HepG2 (cell line): ENCODE data around the gene TRAPPC1. TPM values are rescaled to one million over a fixed set of nuclear protein-coding genes. Genes with fewer than 3 reads are reported as not detected.

Experiments used
- ATAC-seq: fragments of 200-7000 bp; cut with Tn5 transposase; 3 replicates; pipeline ENCODE4 v1.9.1; 2020; ENCODE audit warnings: mild to moderate bottlenecking, moderate library complexity
- BruUV-seq: library from RNA; stranded (reverse); fragments of 400-500 nt; replicated peaks from 2 replicates; lab custom pipeline; 2021; lab: Mats Ljungman, UMichigan
- CTCF ChIA-PET: fragments of 300-600 bp; formaldehyde crosslinking; extraction: SDS; loops from one replicate; lab custom pipeline; 2021; ENCODE audit warnings: low total read pairs, inconsistent platforms, low intra/inter-chr PET ratio; lab: Yijun Ruan, JAX
- POLR2A ChIA-PET: fragments of 350-600 bp; sonication (Branson Sonifier 250); formaldehyde crosslinking; loops from one replicate; lab custom pipeline; 2020; ENCODE audit warnings: antibody characterized with exemption, inconsistent platforms; lab: Yijun Ruan, JAX
- DNase-seq: peaks from one replicate; pipeline ENCODE4 v3.0.0-alpha.2; 2015; ENCODE audit warnings: low spot score
- FAIRE-seq: peaks from 3 replicates; lab custom pipeline; 2011; peaks lifted over from hg19 to GRCh38; lab: Jason Lieb, UNC
- H2AFZ ChIP-seq: one replicate; pipeline ENCODE4 v1.6.1; 2011; ENCODE audit warnings: low read length, inconsistent platforms
- H3K27ac ChIP-seq: fragments of 300-600 bp; 3 replicates; pipeline ENCODE4 v1.8.0; 2011; ENCODE audit warnings: mixed run types, mild to moderate bottlenecking, mixed read lengths, low read length, inconsistent platforms; ENCODE audit not compliant: insufficient read depth; ENCODE audit errors: extremely low read length
- H3K27me3 ChIP-seq, 2 experiments: fragments of 200-600 bp in 1 of 2; 2 replicates in 1 of 2; 3 replicates in 1 of 2; pipeline versions ENCODE4 v1.6.0 to v1.8.0; 2011; ENCODE audit warnings: low read length in 2 of 2, mild to moderate bottlenecking in 2 of 2, moderate library complexity in 2 of 2, inconsistent platforms in 1 of 2; ENCODE audit not compliant: insufficient read depth in 2 of 2, control insufficient read depth in 1 of 2
- H3K36me3 ChIP-seq, 2 experiments: fragments of 200-600 bp in 1 of 2; replicated peaks in 1 of 2; 2 replicates in 1 of 2; 3 replicates in 1 of 2; pipeline versions ENCODE4 v1.5.1 to v1.8.0; 2011; ENCODE audit warnings: low read length in 2 of 2, inconsistent platforms in 1 of 2; ENCODE audit not compliant: insufficient read depth in 2 of 2, control insufficient read depth in 1 of 2
- H3K4me1 ChIP-seq: 2 replicates; pipeline ENCODE4 v1.5.1; 2012; ENCODE audit warnings: low read length, inconsistent platforms; ENCODE audit not compliant: insufficient read depth
- H3K4me2 ChIP-seq: 2 replicates; pipeline ENCODE4 v1.6.0; 2011; ENCODE audit warnings: low read depth, low read length, inconsistent platforms
- H3K4me3 ChIP-seq, 3 experiments: fragments of 200-600 bp in 1 of 3; sonication (generic), shearing (Covaris generic) in 1 of 3; replicated peaks in 1 of 3; 2 replicates each; pipeline ENCODE4 v1.5.1; 2011 to 2016; ENCODE audit warnings: low read length in 3 of 3, inconsistent platforms in 2 of 3, low read depth in 2 of 3, mild to moderate bottlenecking in 2 of 3, control low read depth in 1 of 3, mixed read lengths in 1 of 3; ENCODE audit not compliant: insufficient read depth in 1 of 3
- H3K79me2 ChIP-seq: one replicate; pipeline ENCODE4 v1.6.1; 2011; ENCODE audit warnings: low read length, inconsistent platforms; ENCODE audit not compliant: insufficient read depth
- H3K9ac ChIP-seq: 2 replicates; pipeline ENCODE4 v1.6.0; 2011; ENCODE audit warnings: mild to moderate bottlenecking, low read depth, low read length, inconsistent platforms; ENCODE audit not compliant: insufficient read depth
- H3K9me3 ChIP-seq: 2 replicates; pipeline ENCODE4 v1.5.1; 2012; ENCODE audit warnings: mild to moderate bottlenecking, low read length
- H4K20me1 ChIP-seq: 2 replicates; pipeline ENCODE4 v1.6.0; 2011; ENCODE audit warnings: inconsistent platforms, mild to moderate bottlenecking, low read length, moderate library complexity; ENCODE audit not compliant: insufficient read depth
- HNRNPLL ChIP-seq: fragments of 200-400 bp; formaldehyde crosslinking; IDR thresholded peaks from 2 replicates; pipeline ENCODE4 v1.6.1; 2017; ENCODE audit warnings: mild to moderate bottlenecking, low read depth, low read length; ENCODE audit not compliant: poor library complexity, severe bottlenecking
- HOXA5 ChIP-seq: sonication (generic); formaldehyde crosslinking; IDR thresholded peaks from 2 replicates; pipeline ENCODE4 v1.4.0; 2020; ENCODE audit warnings: missing genetic modification reagents
- KDM5A ChIP-seq: fragments of 200-600 bp; sonication (generic); IDR thresholded peaks from 2 replicates; pipeline ENCODE4 v1.7.0; 2018; ENCODE audit warnings: antibody characterized with exemption, mild to moderate bottlenecking, low read length, borderline replicate concordance
- NR2F2 ChIP-seq: IDR thresholded peaks from 2 replicates; pipeline ENCODE4 v1.6.1; 2012; ENCODE audit warnings: low read depth, inconsistent platforms, borderline replicate concordance
- SIN3A ChIP-seq: IDR thresholded peaks from 2 replicates; pipeline ENCODE4 v1.6.1; 2011; ENCODE audit warnings: low read depth, mild to moderate bottlenecking, control low read depth, low read length, borderline replicate concordance
- XBP1 ChIP-seq: sonication (generic); formaldehyde crosslinking; IDR thresholded peaks from 2 replicates; pipeline ENCODE4 v1.5.0; 2020; ENCODE audit warnings: missing genetic modification reagents
- ZMYM3 ChIP-seq: sonication (generic); formaldehyde crosslinking; IDR thresholded peaks from 2 replicates; pipeline ENCODE4 v1.5.1; 2020; ENCODE audit warnings: mild to moderate bottlenecking, missing genetic modification reagents
- ZMYM4 ChIP-seq: sonication (generic); formaldehyde crosslinking; IDR thresholded peaks from 2 replicates; pipeline ENCODE4 v1.8.1; 2023; ENCODE audit warnings: mild to moderate bottlenecking, missing genetic modification reagents
- ZNF775 ChIP-seq: sonication (generic); formaldehyde crosslinking; IDR thresholded peaks from 2 replicates; pipeline ENCODE4 v1.4.0; 2020; ENCODE audit warnings: missing genetic modification reagents, mild to moderate bottlenecking, moderate library complexity, borderline replicate concordance
- ZZZ3 ChIP-seq: sonication (generic); formaldehyde crosslinking; IDR thresholded peaks from 2 replicates; pipeline ENCODE4 v1.4.0; 2020; ENCODE audit warnings: missing genetic modification reagents, mild to moderate bottlenecking, borderline replicate concordance
- whole genome bisulfite sequencing: methylation state at CpG from one replicate; pipeline ENCODE4 v1.1.6; 2017; ENCODE audit warnings: low lambda C conversion rate; 5-methylcytosine and 5-hydroxymethylcytosine counted together
- in situ Hi-C: cut with HindIII; loops from 2 replicates; pipeline ENCODE4 v1.10.0; 2017; ENCODE audit warnings: low pct_unique_long_range_greater_than_20kb; ENCODE audit not compliant: extremely low pct_ligation_motif_present
- intact Hi-C: fragments of 100-400 bp; cut with micrococcal nuclease; formaldehyde crosslinking; loops from one replicate; pipeline ENCODE4 v1.10.0; 2022; ENCODE audit not compliant: unreplicated experiment
- polyA plus RNA-seq, 8 experiments: library from polyadenylated mRNA; depleted of rRNA in 3 of 8; stranded (reverse) in 7 of 8; unstranded in 1 of 8; fragments of >200 nt; fragmentation: Illumina TruSeq in 4 of 8; extraction: Trizol in 4 of 8; gene quantifications; 2 replicates each; pipeline versions ENCODE4 v1.2.1 to v1.2.3, GENCODE V29; 2011 to 2016; ENCODE audit warnings: low read depth in 4 of 8, missing spikeins in 1 of 8, mixed read lengths in 1 of 8; ENCODE audit not compliant: insufficient read depth in 1 of 8
- total RNA-seq, 5 experiments: library from RNA; depleted of rRNA; stranded (reverse); fragments of >200 nt; fragmentation: Illumina TruSeq; extraction: Trizol; gene quantifications; 2 replicates each; pipeline ENCODE4 v1.2.3, GENCODE V29; 2016; ENCODE audit warnings: low read depth in 1 of 5
- TF ChIP-seq, protein P1 (sequence below): IDR thresholded peaks from 2 replicates; pipeline ENCODE4 v1.6.1; 2016; ENCODE audit warnings: low read depth, control low read depth

Gene TRAPPC1
- total and polyA plus RNA-seq, 2 of the 13 experiments (the other 11 are each of a cell fraction or from before 2014, with no cell fraction given) = 28.1 to 44.9 TPM

GRCh38 chr17:7910711-7911110 lies 21.0 kb downstream of the TRAPPC1 start:
- BruUV-seq = no TSS peak
- Histone ChIP-seq H3K4me3 (no peak overlapping the region), H3K79me2 (no peaks in the 10 kb centered on the region), H4K20me1 (no peaks in the 10 kb centered on the region), H3K9ac (no peak overlapping the region), H3K4me2 (no peak overlapping the region), H3K4me1 (peaks cover 9% of the 10 kb centered on the region), H3K27ac (no peak overlapping the region), H3K36me3 (no peaks in the 10 kb centered on the region), H3K9me3 (no peaks in the 10 kb centered on the region), H2AFZ (no peak overlapping the region), H3K27me3 (no peaks in the 10 kb centered on the region; a peak in 1 of 5 replicates)
- TF ChIP-seq, protein P1, sequence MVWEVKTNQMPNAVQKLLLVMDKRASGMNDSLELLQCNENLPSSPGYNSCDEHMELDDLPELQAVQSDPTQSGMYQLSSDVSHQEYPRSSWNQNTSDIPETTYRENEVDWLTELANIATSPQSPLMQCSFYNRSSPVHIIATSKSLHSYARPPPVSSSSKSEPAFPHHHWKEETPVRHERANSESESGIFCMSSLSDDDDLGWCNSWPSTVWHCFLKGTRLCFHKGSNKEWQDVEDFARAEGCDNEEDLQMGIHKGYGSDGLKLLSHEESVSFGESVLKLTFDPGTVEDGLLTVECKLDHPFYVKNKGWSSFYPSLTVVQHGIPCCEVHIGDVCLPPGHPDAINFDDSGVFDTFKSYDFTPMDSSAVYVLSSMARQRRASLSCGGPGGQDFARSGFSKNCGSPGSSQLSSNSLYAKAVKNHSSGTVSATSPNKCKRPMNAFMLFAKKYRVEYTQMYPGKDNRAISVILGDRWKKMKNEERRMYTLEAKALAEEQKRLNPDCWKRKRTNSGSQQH (CRISPR knock-in tag) = no peak
- TF ChIP-seq KDM5A = no peak
- no peak for TF ChIP-seq HOXA5 (CRISPR knock-in tag)
- TF ChIP-seq XBP1 (CRISPR knock-in tag) = no peak
- no peak for TF ChIP-seq ZNF775 (CRISPR knock-in tag)
- no peak for TF ChIP-seq HNRNPLL
- no peak for TF ChIP-seq NR2F2
- no peak for TF ChIP-seq ZMYM4
- no peak for TF ChIP-seq ZMYM3 (CRISPR knock-in tag)
- TF ChIP-seq ZZZ3 = no peak
- TF ChIP-seq SIN3A = no peak
- ChIA-PET POLR2A (no interaction called here), CTCF (no interaction called here)
- in situ Hi-C loops = loop anchor here (5.0 kb wide), 2 partner anchors 77 to 132 kb away; no protein-coding TSS in a partner anchor
- FAIRE-seq = no peak
- DNase-seq = no peak
- WGBS = 94% methylated on average over 13 of the region's 13 CpGs
- ATAC-seq = no peak
- intact Hi-C loops = loop anchor here (5.0 kb wide), 1 partner anchor 132 kb away; no protein-coding TSS in a partner anchor
